SU-DHL-6 (cell line): Measurements from ENCODE around the gene CYTL1.

Source experiments
- CTCF ChIP-seq: fragments of 200-600 bp; sonication (generic); IDR thresholded peaks from one replicate; pipeline ENCODE4 v1.5.1; 2017; ENCODE audit warnings: antibody characterized with exemption, mild to moderate bottlenecking, low read length, moderate library complexity; ENCODE audit not compliant: insufficient read depth, poor library complexity, severe bottlenecking
- EZH2phosphoT487 ChIP-seq: fragments of 200-600 bp; sonication (generic), shearing (Covaris generic); conservative IDR thresholded peaks from 2 replicates; pipeline ENCODE4 v1.6.1; 2018; ENCODE audit warnings: mild to moderate bottlenecking, antibody characterized with exemption, low read length, moderate library complexity, mixed read lengths

GRCh38 chr4:4985036-4985435, 34.2 kb downstream of the CYTL1 start:
- no peak for TF ChIP-seq CTCF
- TF ChIP-seq EZH2phosphoT487 = no peak
